ENCODE data around the gene PUM2. TPM values are rescaled to one million over a fixed set of nuclear protein-coding genes. Genes with fewer than 3 reads are reported as not detected.

The PUM2 gene
- total and polyA plus RNA-seq, 9 donors = 40.3 to 148 (median 95.9) TPM

DNA sequence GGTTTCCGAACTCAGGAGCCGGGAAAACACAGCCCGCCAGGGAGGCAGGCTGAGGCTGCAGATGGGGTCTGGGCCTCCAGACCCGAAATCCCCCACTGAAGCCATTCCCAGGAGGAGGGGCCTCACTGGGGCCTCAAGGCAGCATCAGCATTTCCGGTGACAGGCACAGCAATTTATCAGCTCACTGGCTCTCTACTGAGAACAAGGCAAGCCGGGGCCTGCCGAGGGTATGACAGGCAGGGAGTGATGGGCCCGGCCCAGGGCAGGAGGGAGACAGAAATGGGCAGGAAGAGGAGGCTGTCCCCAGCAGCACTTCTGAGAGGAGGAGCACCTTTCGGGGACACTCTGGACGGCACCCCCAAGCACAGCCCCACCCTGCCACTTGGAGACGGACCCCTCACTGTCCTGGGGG is 138.2 kb downstream of the PUM2 start:
- intact Hi-C loops (cut with DNase I) = no loop called here
- Histone ChIP-seq H3K27me3 (no peaks in the 10 kb centered on the region), H3K36me3 (no peaks in the 10 kb centered on the region), H3K27ac (peak overlapping the region in 1 of 2 donors; percentile 72), H3K4me1 (ENCODE audit: insufficient read depth) (peaks cover 11% of the 10 kb centered on the region), H3K9me3 (no peaks in the 10 kb centered on the region), H3K4me3 (no peak overlapping the region)
- peak; percentile 38 to 62 (median 45) for DNase-seq
- TF ChIP-seq, protein P1, sequence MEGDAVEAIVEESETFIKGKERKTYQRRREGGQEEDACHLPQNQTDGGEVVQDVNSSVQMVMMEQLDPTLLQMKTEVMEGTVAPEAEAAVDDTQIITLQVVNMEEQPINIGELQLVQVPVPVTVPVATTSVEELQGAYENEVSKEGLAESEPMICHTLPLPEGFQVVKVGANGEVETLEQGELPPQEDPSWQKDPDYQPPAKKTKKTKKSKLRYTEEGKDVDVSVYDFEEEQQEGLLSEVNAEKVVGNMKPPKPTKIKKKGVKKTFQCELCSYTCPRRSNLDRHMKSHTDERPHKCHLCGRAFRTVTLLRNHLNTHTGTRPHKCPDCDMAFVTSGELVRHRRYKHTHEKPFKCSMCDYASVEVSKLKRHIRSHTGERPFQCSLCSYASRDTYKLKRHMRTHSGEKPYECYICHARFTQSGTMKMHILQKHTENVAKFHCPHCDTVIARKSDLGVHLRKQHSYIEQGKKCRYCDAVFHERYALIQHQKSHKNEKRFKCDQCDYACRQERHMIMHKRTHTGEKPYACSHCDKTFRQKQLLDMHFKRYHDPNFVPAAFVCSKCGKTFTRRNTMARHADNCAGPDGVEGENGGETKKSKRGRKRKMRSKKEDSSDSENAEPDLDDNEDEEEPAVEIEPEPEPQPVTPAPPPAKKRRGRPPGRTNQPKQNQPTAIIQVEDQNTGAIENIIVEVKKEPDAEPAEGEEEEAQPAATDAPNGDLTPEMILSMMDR (IDR thresholded peaks at IDR 0.05) = no peak
- no peak for TF ChIP-seq POLR2A (IDR thresholded peaks at IDR 0.05)
- TF ChIP-seq EP300 (IDR thresholded peaks at IDR 0.05) = no peak
- WGBS, 3 donors = 42 to 68% (median 59%) methylated on average over 11 of the region's 11 CpGs

DNA sequence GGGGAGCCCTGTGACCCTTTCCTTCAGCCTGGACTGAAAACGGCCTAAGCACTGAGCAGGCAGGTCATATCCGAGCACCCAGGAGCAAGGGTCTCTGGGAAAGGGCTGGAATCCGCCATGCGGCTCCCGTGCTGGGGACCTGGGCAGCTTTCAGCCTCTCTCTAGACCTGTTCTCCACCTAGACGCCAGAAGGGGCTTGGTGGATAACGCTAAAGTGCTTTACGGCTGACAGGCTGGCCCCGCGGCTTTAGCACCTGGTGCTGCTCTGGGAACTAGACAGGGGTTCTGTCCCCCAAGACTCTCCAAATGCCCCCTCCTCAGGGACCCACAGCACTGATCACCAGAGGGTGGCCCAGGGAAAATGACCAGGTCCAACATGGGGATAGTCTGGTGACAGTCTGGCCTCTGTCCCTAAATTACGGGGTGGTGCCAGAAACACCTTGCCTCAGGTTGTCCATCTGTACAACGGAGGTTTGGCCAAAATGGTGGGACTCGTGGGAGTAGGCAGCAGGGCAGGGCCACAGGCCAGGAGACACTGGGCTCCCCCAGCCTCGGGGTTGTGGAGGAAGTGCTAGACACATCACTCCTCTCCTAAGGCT is 138.7 kb downstream of the PUM2 start:
- Histone ChIP-seq H3K27ac (peak overlapping the region in 1 of 2 donors; percentile 72), H3K27me3 (no peaks in the 10 kb centered on the region), H3K4me1 (ENCODE audit: insufficient read depth) (peaks cover 11% of the 10 kb centered on the region), H3K9me3 (no peaks in the 10 kb centered on the region), H3K36me3 (no peaks in the 10 kb centered on the region), H3K4me3 (no peak overlapping the region)
- intact Hi-C loops (cut with DNase I) = no loop called here
- no peak for TF ChIP-seq EP300 (IDR thresholded peaks at IDR 0.05)
- no peak for TF ChIP-seq POLR2A (IDR thresholded peaks at IDR 0.05)
- TF ChIP-seq, protein P1 (IDR thresholded peaks at IDR 0.05) = no peak
- 83 to 90% (median 84%) methylated on average over 12 to 14 of the region's 14 CpGs for whole genome bisulfite sequencing, 3 donors
- DNase-seq = peak in 1 of 5 donors; percentile 37

DNA sequence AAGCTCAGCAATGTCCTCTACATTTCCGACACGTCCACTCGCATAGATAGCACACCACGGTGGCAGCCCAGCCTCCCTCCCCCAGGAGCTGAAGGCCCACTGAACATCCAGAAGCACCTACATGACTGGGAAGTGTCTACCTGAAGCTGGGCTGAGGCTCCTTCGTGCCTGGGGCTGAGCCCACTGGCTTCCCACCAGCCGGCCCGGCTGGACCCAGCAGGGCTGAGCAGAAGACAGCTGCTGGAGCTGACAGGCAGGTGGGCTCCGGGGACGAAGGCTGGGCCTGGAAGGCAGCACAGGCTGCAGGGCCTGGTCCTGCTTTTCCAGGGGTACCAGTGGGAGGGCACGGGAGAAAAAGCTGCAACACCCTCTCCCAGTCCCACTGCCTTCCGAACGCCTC is 139.2 kb downstream of the PUM2 start:
- TF ChIP-seq EP300 (IDR thresholded peaks at IDR 0.05) = no peak
- TF ChIP-seq, protein P1 (IDR thresholded peaks at IDR 0.05) = no peak
- TF ChIP-seq POLR2A (IDR thresholded peaks at IDR 0.05) = no peak
- Histone ChIP-seq H3K4me3 (no peak overlapping the region), H3K36me3 (no peaks in the 10 kb centered on the region), H3K27me3 (no peaks in the 10 kb centered on the region), H3K27ac (peak overlapping the region in 1 of 2 donors; percentile 39), H3K9me3 (no peaks in the 10 kb centered on the region), H3K4me1 (ENCODE audit: insufficient read depth) (peaks cover 11% of the 10 kb centered on the region)
- no peak for DNase-seq
- 90 to 95% (median 92%) methylated on average over 12 of the region's 12 CpGs for WGBS, 3 donors
- intact Hi-C loops (cut with DNase I) = no loop called here

DNA sequence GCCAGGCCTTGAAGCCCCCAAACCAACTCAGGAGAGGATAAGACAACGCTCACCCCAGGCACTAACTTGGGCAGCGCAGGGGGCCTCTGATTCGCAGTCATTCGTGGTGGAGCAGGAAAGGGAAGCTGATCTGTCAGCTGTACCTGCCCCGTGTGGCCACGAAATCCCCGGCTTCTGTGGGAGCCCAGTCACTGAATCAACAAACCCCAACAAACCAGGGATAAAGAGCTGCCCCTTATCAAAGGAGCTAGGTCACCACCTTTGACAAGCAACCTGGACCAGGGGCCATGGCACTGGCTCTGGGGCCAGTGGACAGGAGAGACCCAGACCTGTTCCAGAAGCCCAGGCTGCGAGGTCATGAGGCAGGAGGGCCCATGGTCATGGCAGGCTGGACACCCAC is 140.2 kb downstream of the PUM2 start:
- intact Hi-C loops (cut with DNase I) = no loop called here
- no peak overlapping the region for H3K27ac ChIP-seq
- H3K4me1 ChIP-seq (ENCODE audit: insufficient read depth) = peaks cover 11% of the 10 kb centered on the region

DNA sequence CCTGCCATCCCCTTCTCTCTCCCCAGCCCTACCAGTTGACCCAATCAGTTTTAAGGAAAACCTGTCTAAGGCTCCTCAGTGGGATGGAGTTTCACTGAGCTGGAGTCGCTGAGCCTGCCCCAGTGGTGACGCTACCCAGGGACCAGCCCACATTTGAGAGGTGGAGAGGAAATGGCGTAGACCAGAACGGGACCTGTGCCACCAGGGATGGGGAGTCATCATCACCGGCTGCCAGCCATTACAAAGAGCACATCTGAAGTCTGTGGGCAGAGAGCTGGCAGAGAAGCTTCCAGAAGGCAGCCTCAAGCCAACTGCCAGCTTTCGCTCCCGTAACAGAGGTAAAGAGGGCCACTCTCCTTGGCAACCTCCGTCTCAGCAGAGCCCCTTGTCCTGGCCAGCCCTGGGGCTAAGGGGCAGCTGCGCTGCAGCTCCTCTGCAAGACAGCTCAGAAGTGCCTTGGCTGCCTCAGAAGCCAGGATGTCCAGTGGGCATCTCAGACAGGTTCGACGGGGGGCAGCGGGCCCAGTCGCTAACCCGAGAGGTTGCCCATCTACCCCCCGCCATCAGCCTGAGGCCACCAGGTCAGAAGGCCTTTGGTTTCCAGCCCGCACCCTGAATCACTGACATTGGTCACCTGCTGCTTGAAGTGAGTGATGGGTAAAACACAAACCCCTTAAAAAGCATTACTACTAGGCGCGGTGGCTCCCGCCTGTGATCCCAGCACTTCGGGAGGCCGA is 141.1 kb downstream of the PUM2 start:
- peaks cover 11% of the 10 kb centered on the region for H3K4me1 ChIP-seq (ENCODE audit: insufficient read depth)
- H3K27me3 ChIP-seq = no peaks in the 10 kb centered on the region
- no peak overlapping the region for H3K27ac ChIP-seq
- intact Hi-C loops (cut with DNase I) = no loop called here
- no peak for DNase-seq
- no peaks in the 10 kb centered on the region for H3K9me3 ChIP-seq
- no peaks in the 10 kb centered on the region for H3K36me3 ChIP-seq
- 91 to 97% (median 94%) methylated on average over 20 to 21 of the region's 21 CpGs for WGBS, 3 donors
- TF ChIP-seq EP300 (IDR thresholded peaks at IDR 0.05) (no peak), POLR2A (IDR thresholded peaks at IDR 0.05) (no peak)
- TF ChIP-seq, protein P1 (IDR thresholded peaks at IDR 0.05) = no peak
- no peak overlapping the region for H3K4me3 ChIP-seq

More for the DNA sequence above, 140.2 kb downstream of the PUM2 start:
- no peaks in the 10 kb centered on the region for H3K9me3 ChIP-seq
- TF ChIP-seq POLR2A (IDR thresholded peaks at IDR 0.05) = no peak
- no peaks in the 10 kb centered on the region for H3K36me3 ChIP-seq
- WGBS, 3 donors = 91 to 97% (median 95%) methylated on average over 8 of the region's 8 CpGs
- no peak overlapping the region for H3K4me3 ChIP-seq
- no peaks in the 10 kb centered on the region for H3K27me3 ChIP-seq
- DNase-seq = no peak
